Mammary epithelial cell (primary cell): ENCODE measurements around the gene NLRP8.
"Not testable (repeated sequence)": the region's sequence is repeated elsewhere in the genome, so short reads cannot be mapped to it uniquely, and the experiment has no call there.

ENCODE experiments used
- CTCF ChIP-seq, 2 donors: IDR thresholded peaks in 1 of 2; conservative IDR thresholded peaks in 1 of 2; 2 replicates each; pipeline ENCODE4 v1.5.1; 2011 to 2012; ENCODE audit warnings: inconsistent platforms in 2 of 2, low read length in 2 of 2, mild to moderate bottlenecking in 2 of 2, control low read depth in 1 of 2, low read depth in 1 of 2; ENCODE audit not compliant: insufficient read depth in 1 of 2; ENCODE audit errors: extremely low read depth in 1 of 2
- EZH2 ChIP-seq: IDR thresholded peaks from 2 replicates; pipeline ENCODE4 v1.6.1; 2012; ENCODE audit warnings: low read length, inconsistent platforms, borderline replicate concordance

GRCh38 chr19:56020355-56020975 lies 72.8 kb downstream of the NLRP8 start:
- not testable (repeated sequence) for TF ChIP-seq EZH2; CTCF (conservative IDR thresholded peaks at IDR 0.05 in 1 of 2, IDR thresholded peaks at IDR 0.05 in 1 of 2; ENCODE audit: extremely low read depth in 1 of 2, insufficient read depth in 1 of 2, low read depth in 1 of 2, low read length in 2 of 2)
